ENCODE results near the gene FOXN3.

GRCh38 chr14:89194376-89194775, 222.7 kb downstream of the FOXN3 start:
- TF ChIP-seq POLR2A (IDR thresholded peaks at IDR 0.05; ENCODE audit: low read length), result no peak
- TF ChIP-seq GATA1 (IDR thresholded peaks at IDR 0.05; ENCODE audit: low read depth, low read length), result no peak

Measured in erythroblast (primary cell).